HG03064 (cell line): ENCODE data around the gene ARAP1.

Experiments
- ATAC-seq: cut with Tn5 transposase; IDR thresholded peaks from one replicate; pipeline ENCODE4 v1.9.1; 2021; ENCODE audit warnings: low read depth; ENCODE audit not compliant: unreplicated experiment

Gene ARAP1

DNA sequence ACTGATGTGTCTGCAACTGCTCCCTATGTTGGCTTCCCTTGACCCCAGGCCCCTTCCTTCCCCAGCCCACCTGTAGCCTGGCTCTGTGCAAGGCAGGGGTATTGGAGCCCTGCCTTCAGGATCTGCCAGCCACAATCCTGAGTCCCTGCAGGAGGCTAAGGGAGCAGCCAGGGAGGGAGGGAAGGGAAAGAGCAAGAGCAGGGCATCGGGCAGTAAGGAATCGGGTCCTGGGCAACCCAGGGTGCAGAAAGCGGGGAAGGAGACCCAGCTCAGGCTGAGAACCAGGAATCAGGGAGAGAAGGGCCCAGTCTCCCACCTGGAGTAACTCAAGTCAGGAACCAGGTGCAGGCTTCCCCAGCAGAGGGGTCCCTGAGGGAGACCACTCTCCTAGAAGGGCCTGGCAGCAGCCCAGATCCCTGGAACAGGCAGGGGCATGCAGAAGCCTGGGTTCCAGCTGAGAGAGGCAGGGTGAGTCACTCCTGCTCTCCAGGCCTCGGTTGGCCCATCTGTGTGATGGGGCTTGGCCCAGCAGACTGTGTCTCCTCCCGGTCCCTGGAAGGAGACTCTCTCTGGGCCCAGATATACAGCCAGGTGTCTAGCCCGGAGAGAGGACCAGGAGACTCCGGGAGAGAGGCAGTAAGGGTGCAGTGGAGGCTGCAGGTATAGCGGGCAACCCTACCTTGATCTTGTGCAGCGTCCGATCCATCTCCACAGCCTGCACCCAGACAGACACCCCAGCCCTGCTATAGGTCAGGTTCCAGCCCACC lies 28.3 kb upstream of the ARAP1 start:
- ATAC-seq = no peak

DNA sequence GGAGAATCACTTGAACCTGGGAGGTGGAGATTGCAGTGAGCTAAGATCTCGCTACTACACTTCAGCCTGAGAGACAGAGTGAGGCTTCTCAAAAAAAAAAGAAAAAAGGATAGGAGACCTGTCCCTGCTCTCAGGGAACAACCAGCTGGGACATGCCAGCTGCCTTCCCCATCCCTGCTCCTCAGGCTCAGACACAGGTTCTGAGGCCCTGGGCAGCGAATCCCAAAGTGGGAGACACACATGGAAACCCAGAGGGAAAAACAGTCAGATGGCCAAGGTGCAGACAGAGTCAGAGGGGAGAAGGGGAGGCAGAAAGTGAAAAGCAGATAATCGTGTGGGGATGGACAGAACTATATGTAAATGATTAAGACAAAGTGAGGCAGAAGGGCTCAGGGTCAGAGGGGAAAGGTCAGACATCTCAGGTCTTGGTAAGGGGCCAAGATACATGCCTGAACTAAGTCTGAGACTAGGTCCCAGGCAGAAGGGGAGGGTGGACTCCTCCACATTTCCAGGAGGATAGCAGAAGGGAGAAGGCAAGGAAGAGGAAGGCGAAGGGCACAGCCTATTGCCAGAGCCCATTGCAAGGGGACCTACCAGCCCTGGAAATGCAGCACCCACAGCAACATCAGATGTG lies 27.4 kb upstream of the ARAP1 start:
- ATAC-seq = no peak

DNA sequence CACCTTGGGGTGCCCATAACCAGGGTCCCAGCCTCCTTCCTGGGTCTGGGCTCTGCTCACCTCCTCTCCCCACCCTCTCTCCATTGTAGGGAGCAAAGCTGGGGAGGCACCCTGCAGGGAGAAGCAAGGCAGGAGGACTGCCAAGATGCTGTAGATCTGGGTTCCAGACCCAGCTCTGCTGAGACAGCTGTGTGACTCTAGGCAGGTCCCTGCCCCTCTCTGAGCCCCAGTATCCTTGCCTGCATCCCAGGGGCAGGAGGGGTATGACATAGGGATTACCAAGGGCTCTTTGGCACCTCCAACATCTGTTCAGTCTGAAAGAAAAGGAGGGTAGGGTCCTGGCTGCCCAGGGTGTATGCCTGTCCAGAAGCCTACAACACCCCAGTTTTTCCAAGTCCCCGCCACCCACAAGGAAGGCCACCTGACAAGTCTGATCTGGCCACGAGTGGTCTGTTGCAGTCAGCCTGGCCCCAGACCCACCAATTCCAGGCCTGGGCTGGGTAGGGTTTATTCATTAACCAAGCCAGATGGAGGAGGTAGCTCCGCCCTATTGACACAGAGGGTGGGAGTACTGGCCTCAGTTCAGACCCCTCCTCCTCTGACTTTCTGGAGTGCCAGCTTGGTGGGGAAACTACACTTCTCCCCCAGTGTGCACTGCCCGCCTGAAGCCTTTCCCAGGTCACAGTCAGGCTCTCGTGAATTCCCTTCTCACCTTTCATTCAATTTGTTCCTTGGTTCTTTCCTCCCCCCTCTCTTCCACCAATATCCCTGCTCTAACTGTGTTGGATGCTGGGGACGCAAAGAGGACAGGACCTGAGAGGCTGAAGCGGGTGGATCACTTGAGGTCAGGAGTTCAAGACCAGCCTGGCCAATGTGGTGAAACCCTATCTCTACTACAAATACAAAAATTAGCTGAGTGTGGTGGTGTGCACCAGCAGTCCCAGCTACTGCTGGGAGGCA lies 26.6 kb upstream of the ARAP1 start:
- no peak for ATAC-seq

DNA sequence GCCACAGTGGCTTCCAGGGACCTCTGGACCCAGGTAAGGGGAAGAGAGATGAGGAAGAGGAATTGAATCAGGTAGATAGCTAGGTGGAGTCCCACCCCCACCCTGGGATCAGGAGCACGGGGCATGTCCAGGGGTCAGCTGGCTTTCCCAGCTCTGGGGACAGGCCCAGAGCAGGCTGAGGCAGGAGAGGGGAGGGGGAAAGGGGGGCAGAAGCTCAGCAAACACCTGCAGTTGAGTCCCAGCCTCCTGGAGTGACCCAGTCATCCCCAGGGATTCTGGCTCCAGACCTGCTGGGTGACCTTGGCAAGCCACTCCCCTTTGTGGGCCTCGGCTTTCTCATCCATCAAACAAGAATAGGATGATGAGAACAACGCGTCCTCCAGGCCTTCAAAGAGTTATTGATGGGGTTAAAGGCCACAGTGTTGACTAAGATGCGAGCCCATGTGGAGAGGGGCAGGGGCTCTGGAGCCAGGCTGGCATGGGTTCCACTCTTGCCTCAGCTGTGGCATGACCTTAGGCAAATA lies 25.6 kb upstream of the ARAP1 start:
- no peak for ATAC-seq

DNA sequence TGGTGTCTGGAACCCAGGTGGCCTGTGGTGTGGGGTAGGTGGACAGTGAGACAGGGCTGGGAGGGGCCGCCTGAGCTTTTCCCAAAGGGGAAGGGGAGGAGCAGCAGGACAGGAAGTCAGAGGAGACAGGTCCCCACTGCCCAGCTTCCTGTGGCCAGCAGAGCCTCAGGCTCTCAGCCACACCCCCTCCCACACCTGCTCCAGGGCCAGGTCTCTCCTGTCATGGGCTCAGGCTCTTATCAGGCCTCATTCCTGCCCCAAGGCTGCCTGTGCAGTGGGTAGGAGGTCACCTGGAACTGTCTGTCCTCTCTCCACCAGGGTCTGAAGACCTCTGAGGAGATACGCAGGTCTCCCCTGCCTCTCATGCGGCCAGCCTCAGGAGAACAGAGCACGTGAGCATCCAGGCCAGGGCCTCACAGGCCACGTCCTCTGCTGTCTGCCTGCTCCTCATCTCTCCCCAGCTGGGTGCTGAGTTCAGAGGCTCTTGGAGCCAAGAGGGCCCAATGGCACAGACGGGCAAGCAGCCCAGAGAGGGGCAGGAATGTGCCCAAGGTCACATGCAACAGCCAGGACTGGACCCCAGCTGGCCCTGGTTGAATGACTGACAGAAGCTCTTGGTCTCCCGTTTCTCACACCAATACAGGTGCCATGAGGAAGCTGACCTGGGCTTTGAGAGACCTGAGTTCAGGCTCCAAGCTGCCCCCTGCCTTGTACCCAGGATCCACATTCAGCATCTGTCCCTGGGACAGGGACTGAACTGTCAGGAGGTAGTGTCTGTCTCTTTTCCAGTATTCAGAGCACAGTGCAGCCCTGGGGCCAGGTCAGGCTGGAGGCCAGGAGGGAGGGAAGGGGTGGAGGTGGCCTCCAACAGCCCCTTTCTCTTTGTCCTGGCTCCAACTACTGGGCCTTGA lies 24.9 kb upstream of the ARAP1 start:
- ATAC-seq = no peak

DNA sequence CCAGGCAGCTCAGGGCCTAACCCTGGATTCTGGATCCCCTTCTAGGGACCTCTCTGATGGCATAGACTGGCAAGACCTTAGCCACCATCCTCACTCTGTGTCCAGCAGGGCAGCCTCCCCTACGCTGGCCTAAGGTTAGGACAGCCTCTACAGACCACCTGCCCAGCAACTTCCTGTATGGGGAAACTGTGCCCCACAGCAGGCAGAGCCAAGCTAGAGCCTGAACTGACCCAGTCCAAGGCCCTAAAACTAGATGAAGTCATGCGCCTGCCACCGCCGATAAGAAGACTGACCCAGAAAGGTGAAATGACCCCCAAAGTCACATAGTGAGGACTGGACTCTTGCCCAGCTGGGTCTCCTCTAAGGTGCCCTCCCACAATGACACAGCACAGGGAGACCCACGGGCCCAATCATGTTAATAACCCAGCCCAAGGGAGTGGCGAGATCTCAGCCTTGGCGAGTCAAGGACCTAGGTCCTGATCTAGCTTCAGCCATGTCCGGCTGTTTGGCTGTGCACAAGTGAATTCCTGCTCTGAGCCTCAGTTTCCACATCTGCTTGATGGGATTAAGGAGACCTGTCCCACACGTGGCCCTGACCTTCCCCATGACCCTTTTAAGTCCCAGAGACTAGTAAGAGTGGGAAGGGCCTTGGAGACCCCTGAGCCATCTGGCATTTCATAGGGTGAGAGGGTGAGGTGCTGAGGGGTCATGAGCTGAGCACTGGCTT lies 24.1 kb upstream of the ARAP1 start:
- ATAC-seq = no peak

DNA sequence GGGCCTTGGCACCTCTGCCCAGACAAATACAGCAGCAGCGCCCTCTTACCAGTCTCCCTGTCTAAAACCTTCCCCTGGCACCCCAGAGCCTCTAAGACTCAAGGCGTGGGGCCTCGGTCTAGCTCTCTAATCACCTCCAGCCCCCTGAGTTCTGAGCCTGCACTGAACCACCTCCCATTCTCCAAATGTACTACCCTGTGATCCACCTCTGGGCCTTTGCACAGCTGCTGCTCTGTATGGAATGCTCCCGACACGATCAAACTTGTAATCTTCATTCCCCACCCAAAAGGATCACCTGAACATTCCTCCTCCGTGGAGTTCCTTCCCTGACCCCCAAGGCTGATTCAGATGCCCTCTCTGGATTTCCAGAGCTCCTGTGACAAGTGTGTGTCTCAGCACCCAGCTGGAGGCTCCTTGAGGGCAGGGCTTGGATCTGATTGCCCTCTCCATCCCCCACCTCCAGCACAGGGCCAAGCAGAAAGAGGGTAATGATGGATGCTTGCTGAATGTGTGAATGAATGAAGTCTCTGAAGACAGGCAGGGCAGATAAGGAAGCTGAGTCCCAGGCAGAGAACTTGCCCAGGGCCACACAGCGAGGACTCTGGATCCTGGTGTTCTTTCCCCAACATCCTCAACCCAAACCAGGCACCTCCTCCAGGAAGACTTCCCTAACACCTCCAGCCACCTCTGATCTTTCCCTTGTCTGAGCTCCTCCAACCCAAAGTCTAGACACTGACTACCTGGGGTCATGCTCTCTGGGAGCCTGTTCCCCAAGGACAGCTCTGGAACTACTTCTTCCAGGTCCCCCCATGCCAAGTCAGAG lies 23.3 kb upstream of the ARAP1 start:
- no peak for ATAC-seq

DNA sequence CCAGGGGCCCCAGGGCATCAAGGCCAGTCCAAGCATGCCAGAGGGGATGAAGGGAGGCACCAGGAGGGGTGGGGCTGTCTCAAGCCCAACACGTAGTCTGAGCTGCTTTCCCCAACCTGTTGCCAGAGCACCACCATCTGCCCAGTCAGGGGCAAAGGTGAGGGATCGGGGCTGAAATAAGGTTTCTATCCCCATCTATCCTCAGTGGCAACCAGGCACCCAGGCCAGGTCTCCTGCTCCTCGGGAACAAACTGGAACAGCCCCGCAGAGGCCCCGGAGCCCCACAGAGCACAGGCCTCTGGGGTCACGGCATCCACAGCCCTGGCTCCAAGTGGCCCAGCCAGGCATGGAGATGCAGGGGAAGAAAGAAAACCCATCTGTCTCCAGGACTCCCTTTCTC lies 22.3 kb upstream of the ARAP1 start:
- no peak for ATAC-seq

DNA sequence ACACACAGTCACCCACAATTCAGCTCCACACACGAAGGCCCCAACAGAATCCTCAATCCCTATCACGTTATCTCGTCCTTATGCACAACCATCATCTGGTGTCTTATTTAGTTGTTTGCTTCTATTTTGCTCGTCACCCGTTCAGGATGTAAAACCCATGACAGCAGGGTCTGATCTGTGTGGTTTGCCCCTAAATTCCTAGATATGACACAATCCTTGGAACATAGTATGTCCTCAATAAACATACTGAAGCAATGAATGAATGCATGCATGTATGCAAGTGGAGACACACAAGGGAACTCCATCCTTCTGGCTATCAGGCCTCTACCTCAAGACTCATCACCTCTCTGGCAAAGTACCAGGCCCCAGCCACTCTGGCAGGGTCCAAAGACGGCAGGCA lies 21.5 kb upstream of the ARAP1 start:
- no peak for ATAC-seq

DNA sequence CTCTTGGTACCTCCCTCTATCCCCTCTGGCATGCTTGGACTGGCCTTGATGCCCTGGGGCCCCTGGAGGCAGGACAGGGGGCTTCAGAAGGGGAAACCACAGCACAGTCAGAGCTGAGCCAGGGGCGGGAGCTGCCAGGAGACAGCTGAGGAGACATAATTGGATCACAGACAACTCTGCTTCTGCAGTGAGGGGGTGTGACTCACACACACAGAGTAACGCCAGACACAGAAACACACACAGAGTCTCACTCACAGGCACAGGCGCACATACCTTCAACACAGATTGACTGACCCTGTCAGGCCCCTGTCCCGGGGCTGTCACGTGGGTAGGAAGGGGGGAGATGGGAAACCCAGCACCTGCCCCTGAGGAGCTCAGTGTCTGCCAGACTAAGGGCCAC lies 21.1 kb upstream of the ARAP1 start:
- no peak for ATAC-seq

DNA sequence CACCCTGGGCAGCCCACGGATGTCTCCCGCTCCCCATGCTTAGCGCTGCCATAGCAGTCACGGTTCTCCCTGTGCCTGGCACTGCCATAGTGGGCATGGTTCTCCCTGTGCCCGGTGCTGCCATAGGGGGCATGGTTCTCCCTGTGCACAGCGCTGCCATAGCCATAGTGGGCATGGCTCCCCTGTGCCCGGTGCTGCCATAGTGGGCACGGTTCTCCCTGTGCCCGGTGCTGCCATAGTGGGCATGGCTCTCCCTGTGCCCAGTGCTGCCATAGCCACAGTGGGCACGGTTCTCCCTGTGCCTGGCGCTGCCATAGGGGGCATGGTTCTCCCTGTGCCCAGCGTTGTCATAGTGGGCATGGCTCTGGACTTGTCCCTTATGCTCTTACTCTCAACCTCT lies 19.9 kb upstream of the ARAP1 start:
- no peak for ATAC-seq

DNA sequence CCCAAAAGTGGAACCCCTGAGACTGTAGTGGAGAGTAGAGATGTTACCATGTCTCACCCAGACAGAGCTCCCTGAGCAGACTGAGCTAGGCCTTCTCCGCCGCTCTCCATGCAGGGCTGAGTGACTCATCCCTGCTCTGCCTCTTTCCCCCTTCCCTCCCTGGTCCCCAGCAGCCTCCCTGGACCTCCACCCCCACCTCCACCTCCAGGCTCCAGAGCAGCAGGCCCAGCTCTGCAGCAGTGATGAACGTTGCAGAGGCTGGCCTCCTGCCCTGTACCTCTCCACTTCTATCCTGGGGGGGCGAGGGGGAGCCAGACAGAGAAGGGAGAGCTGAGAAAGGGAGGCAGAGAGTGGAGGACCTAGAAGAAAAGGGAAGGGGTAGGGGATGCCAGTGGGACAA lies 19.3 kb upstream of the ARAP1 start:
- no peak for ATAC-seq

DNA sequence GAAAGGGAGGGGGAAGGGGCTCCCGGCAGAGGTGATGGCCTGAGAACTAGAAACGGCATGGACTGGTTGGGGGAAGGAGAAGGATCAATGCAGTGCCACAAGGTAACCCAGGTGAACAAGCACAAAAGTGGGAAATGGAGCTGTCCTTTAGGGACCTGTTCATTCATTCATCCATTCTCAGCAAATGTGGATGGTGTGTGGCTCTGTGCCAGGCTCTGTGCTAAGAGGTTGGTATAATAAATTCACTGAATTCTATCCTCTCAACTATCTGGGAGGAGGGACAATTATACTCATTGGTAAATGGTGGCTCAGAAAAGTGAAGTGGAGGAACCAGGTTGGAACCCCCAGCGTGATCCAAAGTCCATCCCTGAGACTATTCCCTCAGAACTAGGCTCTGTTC lies 18.6 kb upstream of the ARAP1 start:
- no peak for ATAC-seq

DNA sequence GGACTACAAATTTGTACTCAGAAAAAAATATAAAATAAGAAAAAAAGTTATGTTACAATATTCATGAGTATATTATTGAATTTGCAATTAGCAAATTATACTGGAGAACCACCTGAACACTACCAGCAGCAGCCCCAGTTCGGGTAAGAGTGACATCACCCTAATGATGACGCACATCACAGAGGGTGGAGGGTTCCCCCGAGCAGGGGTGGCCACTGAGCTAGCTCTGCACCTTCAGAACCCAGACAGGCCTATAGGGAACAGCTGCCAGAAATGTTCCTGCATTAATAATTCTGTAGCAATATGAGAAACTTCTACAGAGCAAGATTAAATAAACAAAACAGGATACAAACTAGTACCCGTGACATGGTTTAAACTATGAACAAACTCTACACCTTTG lies 17.5 kb upstream of the ARAP1 start:
- no peak for ATAC-seq

DNA sequence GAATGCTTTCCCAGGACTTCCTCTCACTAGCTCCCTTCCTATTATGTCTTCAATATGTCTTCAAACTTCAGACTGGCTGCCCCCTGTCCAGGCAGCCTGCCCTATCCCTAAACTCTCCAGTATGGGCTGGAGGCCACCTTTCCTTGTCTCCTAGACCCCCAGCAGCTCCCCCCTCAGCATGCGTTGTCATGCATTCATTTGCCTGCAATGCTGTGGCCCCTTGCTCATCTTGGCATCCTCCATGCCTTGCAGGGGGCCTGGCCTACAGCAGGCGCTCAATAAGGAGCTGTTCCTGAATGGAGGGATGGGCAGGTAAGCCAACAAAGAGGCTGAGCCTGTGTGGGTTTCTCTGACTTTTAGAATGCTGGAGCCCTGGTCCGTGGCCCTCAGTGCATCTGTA lies 16.4 kb upstream of the ARAP1 start:
- no peak for ATAC-seq

DNA sequence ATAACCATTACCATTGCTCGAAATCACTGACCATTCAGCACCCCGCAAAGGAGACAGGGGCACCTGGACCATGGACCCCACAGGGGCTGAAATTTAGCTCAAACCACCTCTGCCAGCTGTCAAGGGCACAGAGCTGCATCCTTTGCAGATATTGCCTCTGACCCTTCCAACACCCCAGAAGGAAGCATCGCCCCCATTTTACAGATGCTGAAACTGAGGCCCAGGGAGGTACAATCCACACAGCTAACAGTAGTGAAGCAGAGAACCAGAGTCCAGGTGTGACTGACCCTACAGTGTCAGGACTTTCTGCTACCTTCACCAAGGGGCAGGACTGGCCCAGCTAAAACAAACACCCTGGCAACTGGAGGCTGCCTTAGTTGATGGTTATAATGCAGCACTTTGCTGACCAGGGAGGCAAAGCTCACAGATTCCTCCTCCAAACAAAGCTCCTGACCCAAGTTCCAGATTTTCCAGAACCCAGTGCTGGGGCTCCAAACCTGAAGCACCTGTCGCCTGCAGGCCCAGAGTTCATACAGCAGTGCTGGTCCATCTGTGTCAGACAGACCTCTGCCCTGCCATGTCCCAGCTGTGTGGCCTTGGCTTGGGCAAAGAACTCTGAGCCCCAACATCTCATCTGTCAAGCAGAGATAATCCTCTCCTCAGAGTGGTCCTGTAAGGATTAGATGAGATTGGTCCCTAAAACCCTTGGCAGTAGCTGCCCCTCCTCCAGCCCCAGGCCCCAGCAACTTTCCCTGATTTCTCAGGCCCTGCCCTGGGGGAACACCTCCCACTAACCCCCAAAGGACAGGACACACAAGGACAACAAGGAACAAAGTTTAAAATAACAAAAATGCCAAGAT lies 15.2 kb upstream of the ARAP1 start:
- ATAC-seq = no peak

DNA sequence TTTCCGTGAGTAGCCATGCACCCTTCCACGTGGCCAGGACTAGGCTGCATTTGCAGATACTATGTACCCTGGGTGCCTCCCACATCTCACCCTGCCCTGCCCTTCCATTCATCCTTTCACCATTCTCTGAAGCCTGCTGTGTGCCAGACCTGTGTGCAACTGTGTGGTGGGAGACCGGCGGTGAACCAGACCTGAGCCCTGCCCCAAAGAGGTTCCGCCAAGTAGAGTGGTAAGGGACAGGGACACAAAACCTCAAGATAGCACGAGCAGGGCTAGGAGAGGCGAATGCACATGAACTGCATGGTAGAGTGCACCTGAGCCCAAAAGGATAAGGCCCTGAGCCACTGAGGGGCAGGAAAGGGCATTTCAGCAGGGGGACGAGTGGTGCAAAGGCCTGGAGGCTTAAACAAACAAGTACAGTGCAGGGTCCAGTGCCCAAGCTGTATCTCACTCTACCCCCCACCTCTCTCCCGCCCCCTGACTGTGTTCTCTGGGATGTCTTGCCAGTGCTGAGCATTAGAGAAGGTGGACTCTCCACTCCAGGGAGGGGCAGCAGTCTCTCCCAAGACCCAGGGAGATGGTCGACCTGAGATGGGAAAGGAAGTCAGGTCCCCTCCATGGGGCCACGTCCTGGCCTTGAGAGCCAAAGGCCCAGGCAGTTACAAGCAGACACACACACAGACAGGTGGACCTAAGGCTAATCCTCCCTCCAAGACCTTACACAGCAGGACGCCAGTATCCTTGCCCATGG lies 14.1 kb upstream of the ARAP1 start:
- ATAC-seq = no peak
